GM19043 (cell line): ENCODE measurements around the gene TMEM61.
"Not testable (repeated sequence)": the region's sequence is repeated elsewhere in the genome, so short reads cannot be mapped to it uniquely, and the experiment has no call there.

Source experiments
- ATAC-seq: cut with Tn5 transposase; IDR thresholded peaks from one replicate; pipeline ENCODE4 v1.9.1; 2021; ENCODE audit warnings: low read depth; ENCODE audit not compliant: unreplicated experiment

Gene TMEM61

DNA sequence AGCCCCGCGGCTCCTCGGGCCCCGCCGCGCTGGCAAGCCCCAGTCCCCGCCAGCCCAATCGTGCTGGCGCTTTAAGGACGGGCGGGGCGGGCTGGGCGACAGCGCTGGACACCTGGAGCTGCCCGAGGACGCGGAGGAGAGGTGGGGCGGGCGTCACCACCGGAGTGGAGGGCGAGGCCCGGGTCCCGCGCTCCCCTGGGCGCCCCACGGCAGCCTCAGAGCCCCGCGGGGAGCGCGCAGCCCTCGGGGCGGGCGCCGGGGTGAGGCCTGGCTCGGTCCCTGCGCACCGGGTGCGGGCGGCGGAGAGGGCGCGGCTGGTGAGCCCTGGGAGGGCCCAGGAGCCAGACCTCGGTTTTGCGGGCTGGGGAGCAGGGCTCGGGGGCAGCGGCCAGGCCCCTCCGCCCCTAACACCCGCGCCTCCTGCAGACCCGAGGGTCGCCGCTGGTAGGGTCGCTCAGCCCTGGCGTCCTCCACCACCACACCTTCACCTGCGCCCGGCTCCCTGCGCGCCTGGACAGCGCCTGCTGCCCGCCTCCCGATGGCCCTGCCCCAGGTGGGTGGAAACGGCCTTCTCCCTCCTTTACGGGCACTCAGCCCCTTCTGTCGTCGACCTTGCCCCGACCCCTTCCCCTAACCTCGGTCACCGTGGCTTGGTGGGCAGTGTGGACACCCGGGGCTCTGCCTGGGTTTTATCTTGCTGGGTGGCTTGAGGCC is at the start of gene TMEM61:
Gene TMEM61 (plus strand): TSS at position 101 of the 714 bp plus-strand sequence. CDS start 438 bp downstream, at position 539.
- ATAC-seq = no peak

DNA sequence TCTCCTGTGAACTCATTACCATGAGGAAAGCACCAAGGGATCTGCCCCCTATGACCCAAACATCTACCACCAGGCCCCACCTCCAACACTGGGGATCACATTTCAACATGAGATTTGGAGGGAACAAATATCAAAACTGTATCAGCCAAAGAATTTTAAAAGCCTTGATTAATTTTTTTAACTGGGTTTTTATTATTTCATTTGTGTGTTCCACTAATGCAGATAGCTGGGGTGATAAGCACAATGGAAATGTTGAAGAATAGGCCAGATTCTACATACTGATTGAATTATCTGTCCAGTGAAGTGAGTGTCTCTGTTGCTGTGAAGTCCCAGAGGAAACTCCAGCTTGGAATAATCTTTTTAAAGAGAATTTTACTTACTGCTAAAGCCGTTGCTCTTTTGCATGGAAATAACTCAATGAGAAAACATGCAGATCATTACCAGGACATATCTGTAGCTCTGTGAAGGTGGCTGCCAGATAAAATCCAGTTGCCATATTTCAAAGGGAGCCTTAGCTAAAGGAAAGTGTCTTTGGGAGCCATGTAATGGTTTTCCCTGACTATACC is 49.1 kb upstream of the TMEM61 start:
- ATAC-seq = no peak

GRCh38 chr1:54934081-54934480 is 46.3 kb upstream of the TMEM61 start:
- ATAC-seq = not testable (repeated sequence)

GRCh38 chr1:54934869-54935268 is 45.6 kb upstream of the TMEM61 start:
- no peak for ATAC-seq

GRCh38 chr1:54936791-54937190 is 43.6 kb upstream of the TMEM61 start:
- ATAC-seq = no peak

- no peak for ATAC-seq
Observed at GRCh38 chr1:54937469-54937868, 43.0 kb upstream of the TMEM61 start.

DNA sequence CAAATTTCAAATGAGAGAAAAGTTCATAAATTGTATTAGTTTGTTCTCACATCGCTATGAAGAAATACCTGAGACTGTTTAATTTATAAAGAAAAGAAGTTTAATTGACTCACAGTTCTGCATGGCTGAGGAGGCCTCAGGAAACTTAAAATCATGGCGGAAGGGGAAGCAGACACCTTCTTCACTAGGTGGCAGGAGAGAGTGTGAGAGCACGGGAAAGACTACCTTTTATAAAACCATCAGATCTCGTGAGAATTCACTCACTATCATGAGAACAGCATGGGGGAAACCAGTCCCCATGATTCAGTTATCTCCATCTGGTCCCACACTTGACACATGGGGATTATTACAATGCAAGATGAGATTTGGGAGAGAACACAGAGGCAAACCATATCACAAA is 41.5 kb upstream of the TMEM61 start:
- ATAC-seq = not testable (repeated sequence)

DNA sequence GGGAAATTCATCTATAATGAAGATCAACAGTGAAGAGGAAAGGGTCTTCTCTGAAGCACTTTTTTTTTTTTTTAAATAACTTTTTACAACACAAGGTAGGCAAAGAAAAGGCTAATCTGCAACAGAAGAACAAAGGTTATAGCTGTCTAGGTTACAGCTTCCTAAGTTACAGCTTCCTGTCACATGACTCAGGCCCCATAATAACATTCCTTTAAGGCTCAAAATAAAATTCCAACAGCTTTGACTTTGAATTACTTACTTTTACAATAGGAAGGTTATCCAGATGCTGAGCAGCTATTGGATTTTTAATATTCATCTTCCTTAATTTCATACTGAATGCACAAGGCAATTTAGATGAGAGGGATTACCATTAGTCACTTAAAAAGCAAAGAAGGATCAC is 40.4 kb upstream of the TMEM61 start:
- ATAC-seq = no peak

- no peak for ATAC-seq
Observed at GRCh38 chr1:54942976-54943375, 37.5 kb upstream of the TMEM61 start.

DNA sequence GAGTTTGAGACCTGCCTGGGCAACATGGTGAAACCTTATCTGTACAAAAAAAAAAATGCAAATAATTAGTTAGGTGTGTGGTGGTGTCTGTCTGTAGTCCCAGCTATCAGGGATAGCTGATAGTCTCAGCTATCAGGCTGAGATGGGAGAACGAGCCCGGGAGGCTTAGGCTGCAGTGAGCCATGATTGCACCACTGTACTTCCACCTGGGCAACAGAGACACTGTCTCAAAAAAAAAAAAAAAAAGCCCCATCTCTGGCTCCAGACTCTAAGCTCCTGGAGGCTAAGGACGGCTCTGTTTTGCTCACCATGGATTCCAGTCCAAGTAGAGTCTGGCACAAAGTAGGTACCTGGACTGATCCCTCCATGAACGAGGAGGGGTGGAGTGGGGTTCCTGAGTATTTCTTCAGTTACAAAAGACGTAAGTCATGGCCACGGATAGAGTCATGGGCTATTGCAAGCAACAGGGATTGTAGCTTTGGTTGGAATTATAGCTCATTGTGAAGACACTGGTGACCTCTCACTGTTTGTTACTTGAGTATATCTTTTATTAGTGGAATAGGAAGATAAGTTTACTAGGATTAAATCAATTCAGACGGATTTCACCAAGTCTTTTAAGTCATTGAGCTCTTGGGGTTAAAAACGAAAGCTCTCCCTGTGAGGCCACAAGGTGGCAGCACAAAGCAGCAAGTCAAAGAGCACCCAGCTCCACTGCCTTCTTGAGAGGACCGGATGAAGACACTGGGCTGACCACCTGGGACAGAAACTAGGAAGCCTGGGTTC is 35.6 kb upstream of the TMEM61 start:
- ATAC-seq = peak; percentile 64

GRCh38 chr1:54945393-54945936 is 35.0 kb upstream of the TMEM61 start:
- ATAC-seq = no peak

DNA sequence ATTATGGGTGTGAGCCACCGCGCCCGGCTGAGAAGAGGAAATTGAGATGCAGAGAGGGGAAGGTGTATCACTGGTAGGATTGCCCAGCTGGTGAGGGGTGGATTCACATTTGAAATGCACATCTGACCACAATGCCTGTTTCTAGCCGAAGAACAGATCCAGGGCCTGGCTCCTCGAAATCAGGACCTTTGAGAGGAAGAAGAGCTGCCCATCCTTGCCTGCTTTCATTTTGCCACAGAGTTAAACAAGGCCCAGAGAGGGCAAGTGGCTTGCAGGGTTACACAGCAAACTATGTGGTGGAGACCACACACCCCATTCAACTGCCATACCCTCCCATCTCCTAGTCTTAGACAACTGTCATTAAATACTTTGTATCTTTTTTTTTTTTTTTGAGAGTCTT is 32.9 kb upstream of the TMEM61 start:
- no peak for ATAC-seq

DNA sequence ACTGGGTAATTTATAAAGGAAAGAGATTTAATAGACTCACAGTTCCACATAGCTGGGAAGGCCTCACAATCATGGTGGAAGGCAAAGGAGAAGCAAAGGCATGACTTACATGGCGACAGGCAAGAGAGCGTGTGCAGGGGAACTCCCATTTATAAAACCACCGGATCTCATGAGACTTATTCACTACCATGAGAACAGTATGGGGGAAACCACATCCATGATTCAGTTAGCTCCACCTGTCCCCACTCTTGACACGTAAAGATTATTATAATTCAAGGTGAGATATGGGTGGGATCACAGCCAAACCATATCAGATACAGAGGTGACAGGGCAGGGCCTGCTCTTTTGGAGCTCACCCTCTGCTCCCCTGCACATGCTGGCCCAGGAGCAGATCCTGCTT is 31.4 kb upstream of the TMEM61 start:
- no peak for ATAC-seq

DNA sequence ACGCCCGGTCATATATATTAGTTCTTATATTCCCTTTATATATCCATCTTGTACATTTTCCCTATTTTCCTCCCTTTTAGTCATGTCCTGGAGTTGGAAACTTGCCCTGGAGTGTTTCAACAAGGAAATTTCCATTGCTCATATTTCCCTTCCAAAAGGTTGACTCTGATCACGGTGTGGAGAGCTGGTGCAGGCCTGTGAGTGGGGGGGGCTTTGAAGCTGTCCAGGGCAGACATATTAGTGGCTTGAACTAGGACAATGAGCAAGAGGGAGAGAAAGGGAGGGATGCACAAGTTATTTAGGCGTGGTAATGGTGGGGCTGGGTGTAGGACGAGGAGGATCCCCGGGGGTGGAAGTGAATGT is 30.4 kb upstream of the TMEM61 start:
- no peak for ATAC-seq

GRCh38 chr1:54950369-54951163 is 29.9 kb upstream of the TMEM61 start:
- ATAC-seq = no peak

GRCh38 chr1:54951810-54952226 is 28.6 kb upstream of the TMEM61 start:
- no peak for ATAC-seq

GRCh38 chr1:54952950-54953718 is 27.3 kb upstream of the TMEM61 start:
- no peak for ATAC-seq

GRCh38 chr1:54953846-54954245 is 26.6 kb upstream of the TMEM61 start:
- no peak for ATAC-seq

DNA sequence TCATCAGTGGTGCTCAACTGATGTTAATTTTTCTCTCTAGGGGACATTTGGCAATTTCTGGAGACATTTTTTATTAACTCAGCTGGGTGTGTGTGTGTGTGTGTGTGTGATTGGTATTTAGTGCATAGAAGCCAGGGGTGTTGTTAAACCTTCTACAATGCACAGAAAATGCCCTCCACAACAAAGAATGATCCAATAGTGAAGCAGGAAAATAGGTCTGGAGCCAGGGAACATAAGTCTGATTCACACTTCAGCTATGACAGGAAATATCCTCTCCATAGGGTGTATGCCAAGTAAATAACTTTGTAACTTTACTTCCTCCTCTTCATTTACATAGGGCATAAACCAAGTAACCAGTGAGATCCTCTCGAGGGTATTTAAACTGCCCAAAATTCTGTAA is 25.1 kb upstream of the TMEM61 start:
- no peak for ATAC-seq

GRCh38 chr1:54956726-54957125 is 23.7 kb upstream of the TMEM61 start:
- ATAC-seq = no peak
